Cardiac fibroblast (primary cell): ENCODE measurements around the gene CFAP251.
"Not testable (repeated sequence)": the region's sequence is repeated elsewhere in the genome, so short reads cannot be mapped to it uniquely, and the experiment has no call there.

Experiments used
- DNase-seq, 2 donors: peaks; one replicate each; pipeline versions ENCODE4 v3.0.0 to v3.0.0-alpha.2; 2010; ENCODE audit warnings: low read depth in 2 of 2
- H3K4me3 ChIP-seq, 2 donors: replicated peaks in 1 of 2; 1 replicate in 1 of 2; 2 replicates in 1 of 2; pipeline ENCODE4 v1.5.1; 2011; ENCODE audit warnings: low read depth in 2 of 2, low read length in 2 of 2, mild to moderate bottlenecking in 2 of 2, moderate library complexity in 1 of 2
- TF ChIP-seq, protein P1 (sequence below): IDR thresholded peaks from one replicate; pipeline ENCODE4 v1.5.1; 2011; ENCODE audit warnings: low read depth, mild to moderate bottlenecking, low read length, inconsistent platforms

CFAP251 gene

DNA sequence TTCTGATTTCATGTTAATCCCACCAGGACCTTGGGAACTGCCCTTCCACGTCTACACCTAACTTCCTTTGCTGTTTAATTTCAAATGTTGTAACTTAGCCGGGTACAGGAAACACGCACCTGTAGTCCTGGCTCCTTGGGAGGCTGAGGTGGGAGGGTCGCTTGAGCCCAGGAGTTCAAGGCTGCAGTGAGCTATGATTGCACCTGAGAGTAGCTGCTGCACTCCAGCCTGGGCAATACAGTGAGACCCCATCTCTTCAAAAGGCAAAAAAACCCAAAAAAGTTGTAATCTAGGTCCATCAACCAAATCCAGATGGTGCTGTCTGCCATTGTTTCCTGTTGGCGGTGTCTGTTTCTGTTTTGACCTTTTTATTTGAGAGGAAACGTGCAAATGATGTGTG lies 117.8 kb downstream of the CFAP251 start:
- TF ChIP-seq, protein P1, sequence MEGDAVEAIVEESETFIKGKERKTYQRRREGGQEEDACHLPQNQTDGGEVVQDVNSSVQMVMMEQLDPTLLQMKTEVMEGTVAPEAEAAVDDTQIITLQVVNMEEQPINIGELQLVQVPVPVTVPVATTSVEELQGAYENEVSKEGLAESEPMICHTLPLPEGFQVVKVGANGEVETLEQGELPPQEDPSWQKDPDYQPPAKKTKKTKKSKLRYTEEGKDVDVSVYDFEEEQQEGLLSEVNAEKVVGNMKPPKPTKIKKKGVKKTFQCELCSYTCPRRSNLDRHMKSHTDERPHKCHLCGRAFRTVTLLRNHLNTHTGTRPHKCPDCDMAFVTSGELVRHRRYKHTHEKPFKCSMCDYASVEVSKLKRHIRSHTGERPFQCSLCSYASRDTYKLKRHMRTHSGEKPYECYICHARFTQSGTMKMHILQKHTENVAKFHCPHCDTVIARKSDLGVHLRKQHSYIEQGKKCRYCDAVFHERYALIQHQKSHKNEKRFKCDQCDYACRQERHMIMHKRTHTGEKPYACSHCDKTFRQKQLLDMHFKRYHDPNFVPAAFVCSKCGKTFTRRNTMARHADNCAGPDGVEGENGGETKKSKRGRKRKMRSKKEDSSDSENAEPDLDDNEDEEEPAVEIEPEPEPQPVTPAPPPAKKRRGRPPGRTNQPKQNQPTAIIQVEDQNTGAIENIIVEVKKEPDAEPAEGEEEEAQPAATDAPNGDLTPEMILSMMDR: no peak
- DNase-seq: no peak

DNA sequence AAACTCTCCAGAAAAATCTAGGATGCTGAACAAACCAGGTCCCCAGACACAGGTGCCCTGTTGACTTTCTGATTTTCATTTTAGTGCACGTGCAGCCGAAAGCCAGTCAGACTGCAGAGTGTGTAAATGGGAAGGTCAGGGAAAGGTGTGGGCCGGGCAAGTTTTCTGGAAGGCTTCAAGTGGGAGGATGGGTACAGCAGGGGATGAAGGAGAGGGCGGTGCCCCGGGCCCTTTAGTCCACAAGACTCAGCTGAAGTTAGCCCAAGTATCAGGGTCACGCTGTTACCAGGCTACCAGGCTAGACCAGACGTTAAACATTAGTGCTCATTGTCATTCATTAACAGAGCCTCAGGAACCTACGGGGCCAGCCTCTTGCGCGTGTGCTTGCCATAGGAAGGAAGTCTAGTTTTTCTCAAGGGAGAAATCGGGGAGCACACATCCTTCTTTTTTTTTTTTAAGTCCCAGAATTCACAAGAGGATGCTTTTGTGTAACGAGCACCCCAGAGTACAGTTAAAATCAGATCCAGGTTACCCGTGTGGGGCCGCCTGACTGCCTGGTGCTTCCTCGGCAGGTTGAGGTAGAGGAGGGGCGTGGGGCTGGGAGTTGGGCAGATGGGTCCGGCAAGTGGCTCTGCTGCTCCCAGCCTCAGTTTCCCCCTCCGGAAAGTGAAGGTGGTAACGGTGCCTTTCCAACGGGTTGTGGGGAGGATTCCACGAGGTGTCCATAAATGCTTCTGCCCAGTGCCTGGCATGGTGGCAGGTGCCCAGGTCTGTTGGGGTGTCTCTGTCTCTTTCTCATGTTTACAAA lies 122.4 kb downstream of the CFAP251 start:
- no peak overlapping the region for H3K4me3 ChIP-seq
- DNase-seq: no peak
- TF ChIP-seq, protein P1: no peak

More for the DNA sequence above, 117.8 kb downstream of the CFAP251 start:
- no peak overlapping the region for H3K4me3 ChIP-seq

DNA sequence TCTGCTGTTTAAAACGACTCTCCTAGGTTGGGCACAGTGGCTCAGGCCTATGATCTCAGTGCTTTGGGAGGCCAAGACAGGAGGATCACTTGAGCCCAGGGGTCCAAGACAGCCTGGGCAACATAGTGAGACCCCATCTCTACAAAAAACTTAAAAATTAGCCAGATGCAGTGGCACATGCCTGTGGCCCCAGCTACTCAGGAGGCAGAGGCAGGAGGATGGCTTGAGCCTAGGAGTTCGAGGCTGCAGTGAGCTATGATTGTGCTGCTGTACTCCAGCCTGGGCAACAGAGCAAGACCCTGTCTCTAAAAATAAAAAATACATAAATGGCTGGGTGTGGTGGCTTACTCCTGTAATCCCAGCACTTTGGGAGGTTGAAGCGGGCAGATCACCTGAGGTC lies 123.1 kb downstream of the CFAP251 start:
- not testable (repeated sequence) for DNase-seq, H3K4me3 ChIP-seq

DNA sequence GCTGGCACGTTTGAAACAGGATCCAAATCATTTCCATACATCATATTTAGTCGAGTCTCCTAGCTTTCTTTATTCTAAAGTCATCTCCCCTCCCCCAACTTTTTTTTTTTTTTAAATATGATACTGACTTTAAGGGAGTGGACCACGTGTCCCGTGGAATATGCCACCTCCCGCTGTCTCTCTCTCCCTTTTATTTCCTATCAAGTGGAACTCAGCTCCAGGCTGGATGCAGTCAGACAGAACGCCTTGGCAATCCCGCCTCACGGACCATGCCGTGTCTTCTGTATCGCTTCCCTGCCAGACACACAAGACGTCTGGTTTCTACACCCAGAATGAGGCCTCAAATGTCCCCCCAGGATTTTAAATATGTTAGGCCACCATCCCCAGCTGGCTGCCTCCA lies 124.5 kb downstream of the CFAP251 start:
- DNase-seq: no peak
- no peak overlapping the region for H3K4me3 ChIP-seq
- TF ChIP-seq, protein P1: no peak

DNA sequence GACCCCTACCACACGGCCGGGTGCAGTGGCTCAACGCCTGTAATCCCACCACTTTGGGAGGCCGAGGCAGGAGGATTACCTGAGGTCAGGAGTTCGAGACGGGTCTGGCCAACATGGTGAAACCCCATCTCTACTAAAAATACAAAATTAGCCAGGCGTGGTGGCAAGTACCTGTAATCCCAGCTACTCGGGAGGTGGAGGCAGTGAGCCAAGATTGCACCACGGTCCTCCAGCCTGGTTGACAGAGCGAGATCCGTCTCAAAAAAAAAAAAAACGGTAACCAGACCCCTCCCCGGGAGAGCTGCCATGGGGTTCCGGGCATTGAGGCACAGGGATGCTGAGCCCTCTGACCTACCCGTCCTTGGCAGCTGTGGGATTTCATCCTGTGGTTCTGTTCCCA lies 125.1 kb downstream of the CFAP251 start:
- no peak for DNase-seq

DNA sequence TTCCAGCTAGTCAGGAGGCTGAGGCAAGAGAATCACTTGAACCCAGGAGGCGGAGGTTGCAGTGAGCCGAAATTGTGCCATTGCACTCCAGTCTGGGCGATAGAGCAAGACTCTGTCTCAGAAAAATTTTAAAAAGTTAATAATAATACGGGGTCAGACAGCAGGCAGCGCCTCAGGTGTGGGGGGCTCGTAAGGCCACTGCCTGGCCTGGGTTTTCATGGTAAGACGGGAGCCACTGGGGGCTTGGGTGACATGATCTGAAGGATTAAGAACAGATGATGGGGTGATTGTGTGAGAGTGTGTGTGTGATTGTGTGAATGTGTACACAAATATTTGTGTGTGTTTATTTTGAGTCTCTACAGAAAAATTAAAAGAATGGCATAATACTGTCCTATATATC lies 126.9 kb downstream of the CFAP251 start:
- DNase-seq: no peak
- no peak overlapping the region for H3K4me3 ChIP-seq
- TF ChIP-seq, protein P1: no peak

More for the DNA sequence above, 125.1 kb downstream of the CFAP251 start:
- TF ChIP-seq, protein P1: no peak
- H3K4me3 ChIP-seq: no peak overlapping the region

DNA sequence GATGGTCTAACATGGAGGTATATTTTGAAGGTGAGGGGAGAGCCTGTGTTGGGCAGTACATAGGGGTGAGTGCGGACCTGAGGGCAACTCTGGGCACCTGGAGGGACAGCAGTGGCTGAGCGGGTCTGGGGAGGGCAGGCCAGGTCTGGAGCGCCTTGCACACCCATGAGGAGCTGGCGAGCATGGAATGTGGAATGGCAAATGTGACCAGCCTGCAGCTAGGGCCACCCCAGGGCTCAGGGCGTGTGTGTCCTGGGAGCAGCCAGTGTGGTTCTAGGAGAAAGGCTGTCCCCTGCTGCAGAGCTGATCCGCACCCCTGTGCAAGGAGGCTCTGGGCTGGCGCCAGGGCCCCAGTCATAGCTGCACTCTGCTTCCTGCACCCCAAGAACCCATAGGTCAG lies 127.8 kb downstream of the CFAP251 start:
- H3K4me3 ChIP-seq: no peak overlapping the region
- DNase-seq: no peak
- TF ChIP-seq, protein P1: no peak
